Hematopoietic multipotent progenitor cell treated with erythropoietin and hydrocortisone succinate and interleukin-3 and kit ligand, for 17 days (in vitro differentiated cells): Measurements from ENCODE around the gene ALDOB.

ENCODE experiments used
- DNase-seq: peaks from one replicate; pipeline ENCODE4 v3.0.0-alpha.2; 2015; ENCODE audit warnings: low spot score

The ALDOB gene

GRCh38 chr9:101455656-101456240, 20.2 kb upstream of the ALDOB start:
- DNase-seq, result no peak

GRCh38 chr9:101453776-101454570, 18.4 kb upstream of the ALDOB start:
- no peak for DNase-seq

- no peak for DNase-seq
These were observed 15.9 kb upstream of the ALDOB start for GRCh38 chr9:101451498-101451897.

GRCh38 chr9:101450931-101451330, 15.4 kb upstream of the ALDOB start:
- DNase-seq, result no peak

- DNase-seq, result peak; percentile 45
These were observed 13.6 kb upstream of the ALDOB start for GRCh38 chr9:101449071-101449721.

- no peak for DNase-seq
These were observed 13.1 kb upstream of the ALDOB start for GRCh38 chr9:101448680-101449070.

- no peak for DNase-seq
These were observed 11.2 kb upstream of the ALDOB start for GRCh38 chr9:101446732-101447131.

- DNase-seq, result no peak
These were observed 9.9 kb upstream of the ALDOB start for GRCh38 chr9:101445353-101446029.

- no peak for DNase-seq
These were observed 7.8 kb upstream of the ALDOB start for GRCh38 chr9:101443364-101443771.

- DNase-seq, result no peak
These were observed 7.2 kb upstream of the ALDOB start for GRCh38 chr9:101442736-101443135.

GRCh38 chr9:101442318-101442717, 6.7 kb upstream of the ALDOB start:
- DNase-seq, result no peak

GRCh38 chr9:101440714-101441230, 5.2 kb upstream of the ALDOB start:
- no peak for DNase-seq

- no peak for DNase-seq
These were observed 2.9 kb upstream of the ALDOB start for GRCh38 chr9:101438523-101438922.

GRCh38 chr9:101437806-101438232, 2.2 kb upstream of the ALDOB start:
- DNase-seq, result no peak

- DNase-seq, result no peak
These were observed 576 bp downstream of the ALDOB start for GRCh38 chr9:101434998-101435397.

GRCh38 chr9:101433229-101433628, 2.3 kb downstream of the ALDOB start:
- DNase-seq, result no peak

GRCh38 chr9:101432740-101433139, 2.8 kb downstream of the ALDOB start:
- no peak for DNase-seq

- no peak for DNase-seq
These were observed 3.4 kb downstream of the ALDOB start for GRCh38 chr9:101432171-101432570.

- no peak for DNase-seq
These were observed 5.8 kb downstream of the ALDOB start for GRCh38 chr9:101429736-101430135.

GRCh38 chr9:101428909-101429308, 6.7 kb downstream of the ALDOB start:
- DNase-seq, result no peak

GRCh38 chr9:101427957-101428655, 7.5 kb downstream of the ALDOB start:
- no peak for DNase-seq

- DNase-seq, result no peak
These were observed 8.2 kb downstream of the ALDOB start for GRCh38 chr9:101427358-101427757.
